Osteocyte (in vitro differentiated cells): Measurements from ENCODE around the gene GOLIM4. TPM values are rescaled to one million over a fixed set of nuclear protein-coding genes. Genes with fewer than 3 reads are reported as not detected.
A peak's percentile ranks its signal among the peaks of the same experiment; 100 is the strongest.

Experiments
- DNase-seq: peaks from one replicate; pipeline ENCODE4 v3.0.0; 2021; ENCODE audit warnings: mixed read lengths; ENCODE audit not compliant: unreplicated experiment; ENCODE audit errors: extremely low spot score
- H3K27ac Mint-ChIP-seq: one replicate; pipeline ENCODE4 v1.8.0; 2021; ENCODE audit warnings: mild to moderate bottlenecking, mixed read lengths; ENCODE audit not compliant: unreplicated experiment
- H3K27me3 Mint-ChIP-seq: one replicate; pipeline ENCODE4 v1.8.0; 2021; ENCODE audit warnings: mixed read lengths; ENCODE audit not compliant: unreplicated experiment
- H3K36me3 Mint-ChIP-seq: one replicate; pipeline ENCODE4 v1.8.0; 2021; ENCODE audit warnings: mixed read lengths; ENCODE audit not compliant: unreplicated experiment
- H3K4me1 Mint-ChIP-seq: one replicate; pipeline ENCODE4 v1.8.0; 2021; ENCODE audit warnings: mixed read lengths; ENCODE audit not compliant: unreplicated experiment
- H3K4me3 Mint-ChIP-seq: one replicate; pipeline ENCODE4 v1.8.0; 2021; ENCODE audit warnings: mild to moderate bottlenecking, moderate library complexity, mixed read lengths; ENCODE audit not compliant: unreplicated experiment
- H3K9me3 Mint-ChIP-seq: one replicate; pipeline ENCODE4 v1.8.0; 2021; ENCODE audit warnings: mixed read lengths; ENCODE audit not compliant: unreplicated experiment
- CTCF ChIP-seq: fragments of 200-600 bp; sonication (generic); IDR thresholded peaks from 2 replicates; pipeline ENCODE4 v1.5.0; 2021; ENCODE audit warnings: antibody characterized with exemption, mild to moderate bottlenecking, moderate library complexity
- total RNA-seq: library from RNA; stranded (reverse); gene quantifications from 2 replicates; pipeline ENCODE4 v1.2.1, GENCODE V29; 2021

Gene GOLIM4
- total RNA-seq, 1 donor from 2014 or later = 40.5 TPM

GRCh38 chr3:168040607-168041208 lies 55.0 kb downstream of the GOLIM4 start:
- peak; percentile 66 for TF ChIP-seq CTCF
- Mint-ChIP-seq H3K9me3 (no peaks in the 10 kb centered on the region), H3K4me3 (no peak overlapping the region), H3K36me3 (peaks cover 10% of the 10 kb centered on the region), H3K27me3 (no peaks in the 10 kb centered on the region), H3K27ac (no peak overlapping the region), H3K4me1 (no peaks in the 10 kb centered on the region)
- no peak for DNase-seq

GRCh38 chr3:168037020-168037419 lies 58.7 kb downstream of the GOLIM4 start:
- Mint-ChIP-seq H3K4me3 (no peak overlapping the region), H3K36me3 (peaks cover 30% of the 10 kb centered on the region), H3K4me1 (no peaks in the 10 kb centered on the region), H3K27ac (no peak overlapping the region), H3K9me3 (no peaks in the 10 kb centered on the region), H3K27me3 (no peaks in the 10 kb centered on the region)
- no peak for TF ChIP-seq CTCF
- no peak for DNase-seq

- Mint-ChIP-seq H3K27ac (no peak overlapping the region), H3K4me3 (no peak overlapping the region), H3K36me3 (peaks cover 33% of the 10 kb centered on the region), H3K9me3 (no peaks in the 10 kb centered on the region), H3K4me1 (no peaks in the 10 kb centered on the region), H3K27me3 (no peaks in the 10 kb centered on the region)
- no peak for TF ChIP-seq CTCF
- no peak for DNase-seq
These were observed 59.1 kb downstream of the GOLIM4 start for GRCh38 chr3:168036619-168037018.

GRCh38 chr3:168034152-168034928 lies 61.4 kb downstream of the GOLIM4 start:
- peaks cover 3% of the 10 kb centered on the region for H3K4me1 Mint-ChIP-seq
- no peaks in the 10 kb centered on the region for H3K27me3 Mint-ChIP-seq
- TF ChIP-seq CTCF = no peak
- H3K27ac Mint-ChIP-seq = no peak overlapping the region
- no peaks in the 10 kb centered on the region for H3K9me3 Mint-ChIP-seq
- H3K36me3 Mint-ChIP-seq = peaks cover 37% of the 10 kb centered on the region
- no peak for DNase-seq
- H3K4me3 Mint-ChIP-seq = no peak overlapping the region

- H3K27ac Mint-ChIP-seq = no peak overlapping the region
- H3K36me3 Mint-ChIP-seq = peaks cover 56% of the 10 kb centered on the region
- DNase-seq = no peak
- no peak overlapping the region for H3K4me3 Mint-ChIP-seq
- peaks cover 5% of the 10 kb centered on the region for H3K4me1 Mint-ChIP-seq
- no peak for TF ChIP-seq CTCF
- no peaks in the 10 kb centered on the region for H3K9me3 Mint-ChIP-seq
- no peaks in the 10 kb centered on the region for H3K27me3 Mint-ChIP-seq
These were observed 65.1 kb downstream of the GOLIM4 start for GRCh38 chr3:168030577-168030976.
